Neuronal stem cell (in vitro differentiated cells): ENCODE data around the gene ATP8B2.
"Not testable (repeated sequence)": the region's sequence is repeated elsewhere in the genome, so short reads cannot be mapped to it uniquely, and the experiment has no call there.

Source experiments
- DNase-seq: peaks from one replicate; pipeline ENCODE4 v3.0.0-alpha.2; 2013; ENCODE audit warnings: low spot score
- H2AFZ ChIP-seq: one replicate; pipeline ENCODE4 v1.6.1; 2013; ENCODE audit warnings: mild to moderate bottlenecking, low read length, inconsistent platforms
- H2AK5ac ChIP-seq: 2 replicates; pipeline ENCODE4 v1.6.1; 2013; ENCODE audit warnings: low read depth, mild to moderate bottlenecking, inconsistent platforms, low read length, moderate library complexity, mixed read lengths
- H2BK120ac ChIP-seq: 2 replicates; pipeline ENCODE4 v1.6.1; 2013; ENCODE audit warnings: low read depth, mild to moderate bottlenecking, inconsistent platforms, low read length, moderate library complexity, mixed read lengths
- H2BK12ac ChIP-seq: one replicate; pipeline ENCODE4 v1.6.1; 2013; ENCODE audit warnings: low read length, inconsistent platforms
- H2BK15ac ChIP-seq: 2 replicates; pipeline ENCODE4 v1.6.1; 2013; ENCODE audit warnings: mild to moderate bottlenecking, low read length, inconsistent platforms, mixed read lengths
- H2BK5ac ChIP-seq: one replicate; pipeline ENCODE4 v1.6.1; 2013; ENCODE audit warnings: inconsistent platforms, mild to moderate bottlenecking, low read length, moderate library complexity
- H3K14ac ChIP-seq: one replicate; pipeline ENCODE4 v1.6.1; 2013; ENCODE audit warnings: low read length, inconsistent platforms
- H3K18ac ChIP-seq: 2 replicates; pipeline ENCODE4 v1.6.1; 2013; ENCODE audit warnings: low read length, inconsistent platforms
- H3K23ac ChIP-seq: 2 replicates; pipeline ENCODE4 v1.6.1; 2013; ENCODE audit warnings: low read depth, mild to moderate bottlenecking, mixed read lengths, low read length, inconsistent platforms; ENCODE audit not compliant: poor library complexity
- H3K27ac ChIP-seq: replicated peaks from 3 replicates; pipeline ENCODE4 v1.5.1; 2013; ENCODE audit warnings: low read length, inconsistent platforms
- H3K27me3 ChIP-seq, 3 experiments: 2 replicates each; pipeline ENCODE4 v1.6.1; 2013; ENCODE audit warnings: low read length in 3 of 3, mild to moderate bottlenecking in 2 of 3, inconsistent platforms in 1 of 3, low read depth in 1 of 3, mixed read lengths in 1 of 3, moderate library complexity in 1 of 3; ENCODE audit not compliant: control insufficient read depth in 3 of 3, insufficient read depth in 3 of 3
- H3K36me3 ChIP-seq, 2 donors: replicated peaks in 1 of 2; 2 replicates each; pipeline ENCODE4 v1.6.1; 2013; ENCODE audit warnings: low read length in 2 of 2; ENCODE audit not compliant: control insufficient read depth in 2 of 2, insufficient read depth in 2 of 2
- H3K4ac ChIP-seq: 2 replicates; pipeline ENCODE4 v1.6.1; 2013; ENCODE audit warnings: inconsistent platforms, mild to moderate bottlenecking, low read length, moderate library complexity
- H3K4me1 ChIP-seq, 2 donors: 1 replicate in 1 of 2; 2 replicates in 1 of 2; pipeline ENCODE4 v1.6.1; 2013; ENCODE audit warnings: low read length in 2 of 2, low read depth in 1 of 2; ENCODE audit not compliant: control insufficient read depth in 2 of 2, insufficient read depth in 1 of 2
- H3K4me2 ChIP-seq: one replicate; pipeline ENCODE4 v1.6.1; 2013; ENCODE audit warnings: mild to moderate bottlenecking, low read length, inconsistent platforms; ENCODE audit not compliant: insufficient read depth, poor library complexity, severe bottlenecking
- H3K4me3 ChIP-seq, 2 donors: 2 replicates each; pipeline ENCODE4 v1.5.1; 2013; ENCODE audit warnings: low read length in 2 of 2, mild to moderate bottlenecking in 2 of 2, inconsistent platforms in 1 of 2, moderate library complexity in 1 of 2
- H3K79me1 ChIP-seq: one replicate; pipeline ENCODE4 v1.6.1; 2013; ENCODE audit warnings: low read depth, mild to moderate bottlenecking, inconsistent platforms, low read length, moderate library complexity
- H3K9ac ChIP-seq: one replicate; pipeline ENCODE4 v1.6.1; 2013; ENCODE audit warnings: mild to moderate bottlenecking, low read depth, low read length, inconsistent platforms; ENCODE audit not compliant: poor library complexity
- H3K9me3 ChIP-seq, 2 donors: replicated peaks in 1 of 2; 2 replicates each; pipeline versions ENCODE3 to v1.6.1; 2013; ENCODE audit warnings: low read length in 2 of 2, mild to moderate bottlenecking in 2 of 2, inconsistent platforms in 1 of 2, low read depth in 1 of 2, mixed read lengths in 1 of 2, moderate library complexity in 1 of 2; ENCODE audit not compliant: control insufficient read depth in 2 of 2, insufficient read depth in 1 of 2
- H4K8ac ChIP-seq: one replicate; pipeline ENCODE4 v1.6.1; 2013; ENCODE audit warnings: low read depth, mild to moderate bottlenecking, inconsistent platforms, low read length, moderate library complexity
- H4K91ac ChIP-seq: one replicate; pipeline ENCODE4 v1.6.1; 2013; ENCODE audit warnings: low read length, low read depth, mild to moderate bottlenecking, inconsistent platforms; ENCODE audit not compliant: poor library complexity
- WGBS, 2 donors: extraction: QIAGEN DNeasy Blood & Tissue Kit; methylation state at CpG; one replicate each; pipeline ENCODE4 v1.1.7; 2013; ENCODE audit warnings: missing lambda C conversion rate in 2 of 2, mixed read lengths in 1 of 2; ENCODE audit not compliant: insufficient read length in 2 of 2, insufficient replicate concordance in 1 of 2; ENCODE audit errors: extremely low coverage in 2 of 2; 5-methylcytosine and 5-hydroxymethylcytosine counted together

The ATP8B2 gene

GRCh38 chr1:154304664-154305337, 20.5 kb upstream of the ATP8B2 start:
- Histone ChIP-seq H3K36me3 (no peaks in the 10 kb centered on the region), H2BK5ac (no peak overlapping the region), H2AFZ (no peak overlapping the region), H2AK5ac (no peak overlapping the region), H3K23ac (no peak overlapping the region), H2BK15ac (no peak overlapping the region), H4K8ac (no peak overlapping the region), H3K4ac (no peak overlapping the region), H2BK12ac (no peak overlapping the region), H4K91ac (no peak overlapping the region), H3K18ac (no peak overlapping the region), H3K9ac (no peak overlapping the region), H3K27ac (no peak overlapping the region), H3K9me3 (no peaks in the 10 kb centered on the region), H2BK120ac (no peak overlapping the region), H3K4me3 (no peak overlapping the region), H3K27me3 (peaks cover 0 to 4% (median 0%) of the 10 kb centered on the region in 3 experiments), H3K4me1 (no peaks in the 10 kb centered on the region), H3K79me1 (no peaks in the 10 kb centered on the region), H3K4me2 (no peak overlapping the region), H3K14ac (no peak overlapping the region)
- no CpG with 5 or more reads among the region's 9 CpGs for WGBS, 2 donors
- DNase-seq = no peak

DNA sequence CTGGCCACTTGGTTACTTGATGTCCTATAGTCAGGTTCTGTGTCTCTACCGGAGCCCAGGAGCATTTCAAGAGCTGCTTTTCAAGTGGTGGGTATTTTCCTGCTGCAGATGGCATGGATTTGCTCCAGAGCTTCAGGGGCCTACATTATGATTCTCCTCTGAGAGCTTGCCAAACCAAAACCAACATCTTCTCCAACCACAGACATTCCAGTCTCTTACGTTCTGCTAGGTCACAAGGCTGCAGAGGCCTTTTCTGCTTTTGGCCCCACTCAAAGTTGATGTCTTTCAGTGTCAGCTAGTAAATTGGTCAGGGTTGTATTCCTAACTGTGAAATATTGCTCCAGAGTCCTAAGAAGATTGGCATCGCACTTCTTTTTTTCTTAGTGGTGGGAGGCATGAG, 19.2 kb upstream of the ATP8B2 start:
- H3K36me3 ChIP-seq = no peaks in the 10 kb centered on the region
- H2BK5ac ChIP-seq = no peak overlapping the region
- H2BK120ac ChIP-seq = no peak overlapping the region
- no peak overlapping the region for H4K8ac ChIP-seq
- no peaks in the 10 kb centered on the region for H3K79me1 ChIP-seq
- no peak overlapping the region for H3K9ac ChIP-seq
- no peak overlapping the region for H2BK12ac ChIP-seq
- H3K27me3 ChIP-seq = peaks cover 0 to 4% (median 0%) of the 10 kb centered on the region in 3 experiments
- no CpG with 5 or more reads among the region's 3 CpGs for WGBS, 2 donors
- H3K4ac ChIP-seq = no peak overlapping the region
- DNase-seq = no peak
- H2AK5ac ChIP-seq = no peak overlapping the region
- H2AFZ ChIP-seq = no peak overlapping the region
- H2BK15ac ChIP-seq = no peak overlapping the region
- H3K18ac ChIP-seq = no peak overlapping the region
- H3K23ac ChIP-seq = no peak overlapping the region
- no peak overlapping the region for H3K4me2 ChIP-seq
- no peaks in the 10 kb centered on the region for H3K4me1 ChIP-seq
- no peak overlapping the region for H3K4me3 ChIP-seq
- no peak overlapping the region for H3K27ac ChIP-seq
- H3K14ac ChIP-seq = no peak overlapping the region
- no peak overlapping the region for H4K91ac ChIP-seq
- no peaks in the 10 kb centered on the region for H3K9me3 ChIP-seq

- H2BK15ac ChIP-seq, H2BK120ac ChIP-seq, H3K18ac ChIP-seq, H3K9me3 ChIP-seq, H3K79me1 ChIP-seq, H3K36me3 ChIP-seq, H2AFZ ChIP-seq, H2BK12ac ChIP-seq, H3K27me3 ChIP-seq, H3K9ac ChIP-seq, H3K4ac ChIP-seq, H3K23ac ChIP-seq, H3K14ac ChIP-seq, H2BK5ac ChIP-seq, H3K4me2 ChIP-seq, H3K27ac ChIP-seq, H4K8ac ChIP-seq, H3K4me1 ChIP-seq, H3K4me3 ChIP-seq, H2AK5ac ChIP-seq, DNase-seq, H4K91ac ChIP-seq: not testable (repeated sequence)
- no CpG with 5 or more reads among the region's 4 CpGs for WGBS, 2 donors
Measured at GRCh38 chr1:154307670-154308270, 17.6 kb upstream of the ATP8B2 start.

GRCh38 chr1:154309136-154309535, 16.2 kb upstream of the ATP8B2 start:
- not testable (repeated sequence) for H3K79me1 ChIP-seq, H2AFZ ChIP-seq

More at GRCh38 chr1:154309136-154309535, 16.2 kb upstream of the ATP8B2 start:
- not testable (repeated sequence) for H3K18ac ChIP-seq, H3K27me3 ChIP-seq, H2BK120ac ChIP-seq, H2BK12ac ChIP-seq, H2BK15ac ChIP-seq, H3K4ac ChIP-seq, H3K9me3 ChIP-seq, H3K23ac ChIP-seq, H3K14ac ChIP-seq, H3K4me1 ChIP-seq, H2AK5ac ChIP-seq, H4K8ac ChIP-seq, H4K91ac ChIP-seq, H3K27ac ChIP-seq, H3K36me3 ChIP-seq, H2BK5ac ChIP-seq, H3K4me3 ChIP-seq, H3K9ac ChIP-seq, DNase-seq, H3K4me2 ChIP-seq
- WGBS, 2 donors = no CpG with 5 or more reads among the region's 7 CpGs
